Body of pancreas (tissue), 4 donors: ENCODE results near the gene ULK4. TPM values are rescaled to one million over a fixed set of nuclear protein-coding genes. Genes with fewer than 3 reads are reported as not detected.

ENCODE experiments used
- ATAC-seq: fragments of 150-250 bp; one replicate; pipeline ENCODE4 v1.9.1; 2016
- DNase-seq, 4 donors: peaks; one replicate each; pipeline ENCODE4 v3.0.0-alpha.2; 2019
- H3K27ac ChIP-seq, 4 donors: fragments of 200-600 bp; sonication (generic); 1 replicate in 3 of 4; 2 replicates in 1 of 4; pipeline versions ENCODE4 v1.5.1 to v1.6.1; 2016 to 2019; ENCODE audit warnings: mild to moderate bottlenecking in 1 of 4, mixed read lengths in 1 of 4, moderate library complexity in 1 of 4
- H3K27me3 ChIP-seq, 2 donors: fragments of 200-600 bp; sonication (generic); one replicate each; pipeline ENCODE4 v1.6.0; 2016; ENCODE audit warnings: mild to moderate bottlenecking in 1 of 2
- H3K36me3 ChIP-seq, 2 donors: fragments of 200-600 bp; sonication (generic); replicated peaks in 1 of 2; 2 replicates each; pipeline ENCODE4 v1.5.1; 2016; ENCODE audit warnings: low read depth in 2 of 2; ENCODE audit not compliant: insufficient read depth in 1 of 2
- H3K4me1 ChIP-seq: fragments of 200-600 bp; sonication (generic); one replicate; pipeline ENCODE4 v1.6.0; 2016
- H3K4me3 ChIP-seq, 2 donors: fragments of 200-600 bp; sonication (generic); 1 replicate in 1 of 2; 2 replicates in 1 of 2; pipeline ENCODE4 v1.5.1; 2016 to 2019
- H3K9me3 ChIP-seq, 3 donors: fragments of 200-600 bp; sonication (generic); 1 replicate in 2 of 3; 2 replicates in 1 of 3; pipeline ENCODE4 v1.5.1; 2016
- CTCF ChIP-seq, 7 experiments: fragments of 450-650 bp in 4 of 7; fragments of 200-600 bp in 3 of 7; sonication (generic) in 3 of 7; IDR thresholded peaks; one replicate each; pipeline ENCODE4 v1.5.1; 2016 to 2019; ENCODE audit warnings: antibody characterized with exemption in 7 of 7
- POLR2A ChIP-seq, 3 donors: fragments of 450-650 bp; IDR thresholded peaks; one replicate each; pipeline ENCODE4 v1.6.1; 2016; ENCODE audit warnings: antibody characterized with exemption in 3 of 3, mild to moderate bottlenecking in 2 of 3
- WGBS, 2 donors: methylation state at CpG; one replicate each; pipeline ENCODE4 v1.1.5; 2017; 5-methylcytosine and 5-hydroxymethylcytosine counted together
- intact Hi-C: fragments of 100-400 bp; cut with DNase I; formaldehyde crosslinking; loops from one replicate; pipeline ENCODE4 v1.15.1; 2023
- total RNA-seq, 2 donors: library from RNA; depleted of rRNA; stranded (reverse); fragments of >200 nt; gene quantifications; one replicate each; pipeline ENCODE4 v1.1.0, GENCODE V29; 2016

ULK4 gene
- total RNA-seq, 2 donors from 2014 or later, result 7.3 to 12.5 TPM

GRCh38 chr3:41660510-41660909 is 301.4 kb downstream of the ULK4 start:
- 40 to 68% methylated on average over 1 of the region's 1 CpG for WGBS, 2 donors

GRCh38 chr3:41653571-41654239 is 308.2 kb downstream of the ULK4 start:
- 40 to 51% methylated on average over 2 of the region's 2 CpGs for WGBS, 2 donors
- TF ChIP-seq POLR2A (IDR thresholded peaks at IDR 0.05), result no peak
- TF ChIP-seq CTCF (IDR thresholded peaks at IDR 0.05), result no peak
- no peaks in the 10 kb centered on the region for H3K27me3 ChIP-seq
- H3K4me1 ChIP-seq, result no peaks in the 10 kb centered on the region
- H3K4me3 ChIP-seq, result no peak overlapping the region
- H3K27ac ChIP-seq, result no peak overlapping the region
- intact Hi-C loops, result no loop called here
- no peak for DNase-seq
- no peaks in the 10 kb centered on the region for H3K9me3 ChIP-seq
- no peaks in the 10 kb centered on the region for H3K36me3 ChIP-seq
- no peak for ATAC-seq

More at GRCh38 chr3:41660510-41660909, 301.4 kb downstream of the ULK4 start:
- DNase-seq (no peak), ATAC-seq (no peak)
- H3K9me3 ChIP-seq, result no peaks in the 10 kb centered on the region
- no peaks in the 10 kb centered on the region for H3K36me3 ChIP-seq
- H3K27me3 ChIP-seq, result no peaks in the 10 kb centered on the region
- H3K4me1 ChIP-seq, result no peaks in the 10 kb centered on the region
- H3K4me3 ChIP-seq, result no peak overlapping the region
- H3K27ac ChIP-seq, result no peak overlapping the region
- TF ChIP-seq POLR2A (IDR thresholded peaks at IDR 0.05), result no peak
- no peak for TF ChIP-seq CTCF (IDR thresholded peaks at IDR 0.05)
- intact Hi-C loops, result no loop called here

DNA sequence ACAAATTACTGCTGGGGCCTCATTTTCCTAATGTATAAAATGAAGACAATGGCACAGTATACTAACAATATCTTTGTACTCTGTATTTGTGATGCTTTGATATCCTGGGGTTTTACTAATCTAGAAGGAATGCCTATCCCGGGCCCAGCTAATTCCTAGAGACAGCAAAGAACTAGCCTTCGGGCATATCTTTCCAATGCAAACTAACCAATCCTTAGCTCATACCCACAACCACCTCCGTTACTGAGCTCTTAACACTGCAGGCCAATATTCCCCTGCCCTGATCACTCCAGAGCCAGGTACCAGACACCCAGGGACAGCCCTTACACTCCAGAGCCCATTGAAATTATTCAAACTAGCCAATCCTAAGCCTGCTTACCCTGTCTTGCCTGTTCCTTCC is 309.0 kb downstream of the ULK4 start:
- WGBS, 2 donors, result 92 to 98% methylated on average over 3 of the region's 3 CpGs
- Histone ChIP-seq H3K9me3 (no peaks in the 10 kb centered on the region), H3K36me3 (no peaks in the 10 kb centered on the region), H3K27ac (no peak overlapping the region), H3K4me3 (no peak overlapping the region), H3K4me1 (no peaks in the 10 kb centered on the region), H3K27me3 (no peaks in the 10 kb centered on the region)
- ATAC-seq (no peak), DNase-seq (no peak)
- TF ChIP-seq POLR2A (IDR thresholded peaks at IDR 0.05) (no peak), CTCF (IDR thresholded peaks at IDR 0.05) (no peak)
- intact Hi-C loops, result no loop called here

- ATAC-seq (no peak), DNase-seq (no peak)
- Histone ChIP-seq H3K36me3 (no peaks in the 10 kb centered on the region), H3K9me3 (no peaks in the 10 kb centered on the region), H3K27ac (no peak overlapping the region), H3K4me3 (no peak overlapping the region), H3K27me3 (no peaks in the 10 kb centered on the region), H3K4me1 (no peaks in the 10 kb centered on the region)
- WGBS, 2 donors, result 89 to 90% methylated on average over 4 of the region's 4 CpGs
- intact Hi-C loops, result no loop called here
- TF ChIP-seq POLR2A (IDR thresholded peaks at IDR 0.05) (no peak), CTCF (IDR thresholded peaks at IDR 0.05) (no peak)
These were observed 309.4 kb downstream of the ULK4 start for GRCh38 chr3:41652506-41652905.

DNA sequence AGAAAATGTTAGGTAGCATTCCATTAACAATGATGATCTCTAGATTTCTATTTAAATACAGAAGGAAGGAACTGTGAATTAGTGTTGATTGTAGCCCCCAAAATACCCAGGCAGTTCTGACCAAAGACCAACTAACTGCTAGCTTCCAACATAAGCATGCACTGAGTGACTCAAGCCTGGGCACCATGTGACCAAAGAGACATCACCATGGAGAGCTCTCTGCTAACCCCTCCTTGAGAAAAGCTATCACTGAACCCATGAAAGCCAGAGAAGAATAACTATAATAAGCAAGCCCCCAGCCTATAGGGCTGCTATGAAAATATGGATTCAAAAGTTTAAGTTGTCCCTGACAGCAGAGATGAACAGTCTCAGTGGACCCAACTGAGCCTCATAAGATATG is 310.2 kb downstream of the ULK4 start:
- TF ChIP-seq CTCF (IDR thresholded peaks at IDR 0.05) (no peak), POLR2A (IDR thresholded peaks at IDR 0.05) (no peak)
- Histone ChIP-seq H3K27ac (no peak overlapping the region), H3K36me3 (no peaks in the 10 kb centered on the region), H3K27me3 (no peaks in the 10 kb centered on the region), H3K9me3 (no peaks in the 10 kb centered on the region), H3K4me3 (no peak overlapping the region), H3K4me1 (no peaks in the 10 kb centered on the region)
- ATAC-seq, result no peak
- intact Hi-C loops, result no loop called here
- no peak for DNase-seq
